ENCODE measurements around the gene MMP11. TPM values are rescaled to one million over a fixed set of nuclear protein-coding genes. Genes with fewer than 3 reads are reported as not detected.

MMP11 gene
- total RNA-seq, 1 experiment from 2014 or later: 4.2 TPM

DNA sequence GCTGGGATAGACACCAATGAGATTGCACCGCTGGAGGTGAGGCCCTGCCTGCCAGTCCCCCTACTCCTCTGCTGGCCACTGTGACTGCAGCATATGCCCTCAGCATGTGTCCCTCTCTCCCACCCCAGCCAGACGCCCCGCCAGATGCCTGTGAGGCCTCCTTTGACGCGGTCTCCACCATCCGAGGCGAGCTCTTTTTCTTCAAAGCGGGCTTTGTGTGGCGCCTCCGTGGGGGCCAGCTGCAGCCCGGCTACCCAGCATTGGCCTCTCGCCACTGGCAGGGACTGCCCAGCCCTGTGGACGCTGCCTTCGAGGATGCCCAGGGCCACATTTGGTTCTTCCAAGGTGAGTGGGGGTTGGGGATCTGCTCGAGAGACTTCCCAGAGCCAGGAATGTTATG is 8.4 kb downstream of the MMP11 start:
- no peak for DNase-seq (ENCODE audit: low read depth)

DNA sequence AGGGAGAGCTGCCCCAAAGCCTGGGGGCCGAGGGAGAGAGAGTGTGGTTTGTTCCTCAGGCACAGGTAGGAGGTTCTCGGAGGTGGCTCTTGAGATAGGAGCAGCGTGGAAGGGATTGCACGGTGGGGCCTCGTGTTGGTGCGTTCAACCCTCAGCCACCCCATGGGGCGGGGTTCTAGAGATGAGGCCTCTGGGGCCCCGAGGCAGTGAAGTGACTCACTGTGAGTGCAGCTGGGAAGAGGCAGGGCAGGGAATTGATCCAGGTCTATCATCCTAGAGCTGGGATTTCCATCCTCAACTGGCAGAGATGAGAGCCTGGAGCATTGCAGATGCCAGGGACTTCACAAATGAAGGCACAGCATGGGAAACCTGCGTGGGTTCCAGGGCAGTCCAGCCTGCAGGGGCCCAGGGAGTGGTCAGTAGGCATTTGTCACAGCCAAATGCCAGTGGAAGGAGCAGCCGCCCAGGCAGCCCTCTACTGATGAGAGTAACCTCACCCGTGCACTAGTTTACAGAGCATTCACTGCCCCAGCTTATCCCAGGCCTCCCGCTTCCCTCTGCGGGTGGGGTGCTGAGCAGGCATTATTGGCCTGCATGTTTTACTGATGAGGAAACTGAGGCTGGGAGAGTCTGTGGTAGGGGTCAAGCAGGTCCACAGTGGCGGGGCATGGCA is 9.0 kb downstream of the MMP11 start:
- DNase-seq (ENCODE audit: low read depth): peak; percentile 90

DNA sequence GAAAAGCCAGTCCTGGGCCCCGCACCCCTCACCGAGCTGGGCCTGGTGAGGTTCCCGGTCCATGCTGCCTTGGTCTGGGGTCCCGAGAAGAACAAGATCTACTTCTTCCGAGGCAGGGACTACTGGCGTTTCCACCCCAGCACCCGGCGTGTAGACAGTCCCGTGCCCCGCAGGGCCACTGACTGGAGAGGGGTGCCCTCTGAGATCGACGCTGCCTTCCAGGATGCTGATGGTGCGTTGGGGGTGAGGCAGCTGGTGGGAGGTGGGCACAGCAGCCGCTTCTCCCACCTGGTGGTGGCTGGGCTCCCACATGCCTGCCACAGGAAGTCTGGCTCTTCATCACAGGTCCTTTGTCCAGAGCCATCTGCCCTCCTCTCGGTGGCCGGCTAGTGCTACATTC is 9.6 kb downstream of the MMP11 start:
- no peak for DNase-seq (ENCODE audit: low read depth)

DNA sequence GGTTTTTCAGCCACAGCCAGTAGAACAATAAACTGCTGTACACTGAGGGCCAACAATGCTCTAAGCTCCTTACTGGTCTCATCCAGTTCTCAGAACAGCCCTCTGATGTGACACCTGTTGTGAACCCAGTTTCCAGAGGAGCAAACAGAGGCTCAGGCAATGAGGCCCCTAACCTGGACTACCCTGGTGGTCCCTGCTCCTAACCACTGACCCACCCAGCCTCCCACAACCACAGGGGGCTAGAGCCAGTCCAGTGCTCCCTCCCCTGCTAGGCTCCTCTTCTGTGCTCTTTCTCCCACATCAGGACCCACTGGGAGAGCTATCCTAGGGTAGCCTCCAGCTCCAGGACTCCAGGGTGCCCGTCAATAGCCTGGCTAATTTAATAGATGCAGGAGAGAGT is 10.1 kb downstream of the MMP11 start:
- DNase-seq (ENCODE audit: low read depth): no peak

DNA sequence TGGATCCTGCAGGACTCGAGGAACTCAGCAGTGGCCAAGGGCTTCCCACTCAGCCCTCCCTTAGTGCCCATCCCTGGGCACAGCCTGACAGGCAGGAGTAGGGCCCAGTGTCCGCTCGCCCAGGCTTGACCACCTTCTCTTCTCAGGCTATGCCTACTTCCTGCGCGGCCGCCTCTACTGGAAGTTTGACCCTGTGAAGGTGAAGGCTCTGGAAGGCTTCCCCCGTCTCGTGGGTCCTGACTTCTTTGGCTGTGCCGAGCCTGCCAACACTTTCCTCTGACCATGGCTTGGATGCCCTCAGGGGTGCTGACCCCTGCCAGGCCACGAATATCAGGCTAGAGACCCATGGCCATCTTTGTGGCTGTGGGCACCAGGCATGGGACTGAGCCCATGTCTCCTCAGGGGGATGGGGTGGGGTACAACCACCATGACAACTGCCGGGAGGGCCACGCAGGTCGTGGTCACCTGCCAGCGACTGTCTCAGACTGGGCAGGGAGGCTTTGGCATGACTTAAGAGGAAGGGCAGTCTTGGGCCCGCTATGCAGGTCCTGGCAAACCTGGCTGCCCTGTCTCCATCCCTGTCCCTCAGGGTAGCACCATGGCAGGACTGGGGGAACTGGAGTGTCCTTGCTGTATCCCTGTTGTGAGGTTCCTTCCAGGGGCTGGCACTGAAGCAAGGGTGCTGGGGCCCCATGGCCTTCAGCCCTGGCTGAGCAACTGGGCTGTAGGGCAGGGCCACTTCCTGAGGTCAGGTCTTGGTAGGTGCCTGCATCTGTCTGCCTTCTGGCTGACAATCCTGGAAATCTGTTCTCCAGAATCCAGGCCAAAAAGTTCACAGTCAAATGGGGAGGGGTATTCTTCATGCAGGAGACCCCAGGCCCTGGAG is 10.9 kb downstream of the MMP11 start:
- no peak for DNase-seq (ENCODE audit: low read depth)

DNA sequence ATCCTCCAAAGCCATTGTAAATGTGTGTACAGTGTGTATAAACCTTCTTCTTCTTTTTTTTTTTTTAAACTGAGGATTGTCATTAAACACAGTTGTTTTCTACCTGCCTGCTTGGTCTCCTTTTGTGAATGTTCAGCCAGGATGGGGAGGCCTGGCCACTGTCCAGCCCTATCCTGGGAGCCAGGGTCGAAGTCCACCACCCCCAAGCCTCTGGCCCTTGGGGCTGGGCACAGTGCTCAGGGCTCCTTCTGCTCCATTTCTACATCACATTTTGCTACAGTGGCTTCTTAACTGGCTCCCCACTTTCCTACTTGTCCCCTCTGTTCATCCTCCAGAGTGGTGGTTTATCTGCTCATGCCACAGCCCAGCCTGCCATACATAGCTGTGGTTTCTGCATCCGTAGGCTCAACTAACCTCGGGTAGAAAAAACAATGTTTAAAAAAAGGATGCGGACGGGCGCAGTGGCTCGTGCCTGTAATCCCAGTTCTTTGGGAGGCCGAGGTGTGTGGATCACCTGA is 11.6 kb downstream of the MMP11 start:
- peak; percentile 83 for DNase-seq (ENCODE audit: low read depth)

DNA sequence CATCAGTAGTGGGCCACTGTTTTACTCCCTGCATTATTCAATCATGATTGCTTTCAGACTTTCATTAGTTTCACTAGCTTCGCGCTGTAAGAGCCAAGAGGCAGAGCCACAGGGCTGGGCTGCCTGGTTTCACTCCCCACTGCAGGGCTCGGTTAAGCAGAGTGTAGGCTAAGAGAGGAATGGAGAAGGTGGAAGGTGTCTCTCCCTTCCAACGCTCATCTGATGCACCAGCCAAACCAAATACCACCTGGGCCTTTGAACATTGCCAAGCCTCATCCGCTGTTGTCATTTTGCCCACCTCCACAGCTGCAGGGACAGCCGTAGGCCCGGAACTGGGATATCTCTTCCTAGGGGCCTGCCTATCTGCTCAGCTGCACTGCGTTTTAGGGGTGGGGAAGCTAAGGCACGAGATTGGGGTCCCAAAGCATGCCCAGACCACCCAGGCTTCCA is 13.6 kb downstream of the MMP11 start:
- no peak for DNase-seq (ENCODE audit: low read depth)

DNA sequence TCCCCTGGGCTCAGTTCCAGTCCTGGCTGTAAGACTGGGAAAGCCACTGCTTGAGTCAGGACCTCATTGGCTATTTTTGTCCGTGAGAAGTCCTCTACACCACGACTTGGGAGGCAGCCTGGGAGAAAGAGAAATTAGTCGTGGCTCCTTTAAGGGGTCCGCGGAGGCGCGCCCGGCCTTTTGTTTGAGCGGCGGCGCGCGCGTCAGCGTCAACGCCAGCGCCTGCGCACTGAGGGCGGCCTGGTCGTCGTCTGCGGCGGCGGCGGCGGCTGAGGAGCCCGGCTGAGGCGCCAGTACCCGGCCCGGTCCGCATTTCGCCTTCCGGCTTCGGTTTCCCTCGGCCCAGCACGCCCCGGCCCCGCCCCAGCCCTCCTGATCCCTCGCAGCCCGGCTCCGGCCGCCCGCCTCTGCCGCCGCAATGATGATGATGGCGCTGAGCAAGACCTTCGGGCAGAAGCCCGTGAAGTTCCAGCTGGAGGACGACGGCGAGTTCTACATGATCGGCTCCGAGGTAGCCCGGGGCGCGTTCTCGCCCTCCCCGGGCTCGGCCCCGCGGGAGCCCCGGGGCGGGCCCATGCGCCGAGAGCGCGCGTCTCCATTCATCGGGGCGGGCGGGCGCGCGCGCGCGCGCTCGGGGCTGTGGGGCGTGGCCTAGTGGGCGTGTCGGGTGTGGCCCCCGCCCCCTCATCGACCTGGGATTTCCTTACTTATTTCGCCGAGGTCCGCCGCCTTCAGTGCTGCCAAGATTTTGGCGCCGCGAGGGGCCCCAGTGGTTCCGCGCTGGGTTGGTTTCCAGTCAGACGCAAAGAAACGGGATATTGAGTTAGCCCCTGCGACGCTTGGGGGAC is 14.3 kb downstream of the MMP11 start, which contains the start of gene SMARCB1:
Gene SMARCB1, plus strand, starts transcription at position 215 of the 848 bp plus-strand sequence. Its CDS starts 204 bp downstream, at position 419.
- DNase-seq (ENCODE audit: low read depth): peak; percentile 86

DNA sequence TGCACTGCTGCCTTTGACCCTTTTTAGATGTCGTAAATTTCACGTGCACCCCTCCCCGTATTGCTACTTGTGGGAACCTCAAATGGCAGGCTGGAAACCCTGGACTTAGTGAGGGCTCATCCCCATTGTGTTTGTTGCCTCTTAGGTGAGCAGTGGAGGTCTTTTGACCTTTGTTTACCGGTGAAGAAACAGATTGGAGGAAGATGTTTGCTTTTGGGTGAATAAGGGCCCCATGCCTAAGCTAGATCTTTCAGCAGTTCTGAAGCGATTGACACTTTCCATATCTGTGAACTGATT is 14.9 kb downstream of the MMP11 start:
- no peak for DNase-seq (ENCODE audit: low read depth)

DNA sequence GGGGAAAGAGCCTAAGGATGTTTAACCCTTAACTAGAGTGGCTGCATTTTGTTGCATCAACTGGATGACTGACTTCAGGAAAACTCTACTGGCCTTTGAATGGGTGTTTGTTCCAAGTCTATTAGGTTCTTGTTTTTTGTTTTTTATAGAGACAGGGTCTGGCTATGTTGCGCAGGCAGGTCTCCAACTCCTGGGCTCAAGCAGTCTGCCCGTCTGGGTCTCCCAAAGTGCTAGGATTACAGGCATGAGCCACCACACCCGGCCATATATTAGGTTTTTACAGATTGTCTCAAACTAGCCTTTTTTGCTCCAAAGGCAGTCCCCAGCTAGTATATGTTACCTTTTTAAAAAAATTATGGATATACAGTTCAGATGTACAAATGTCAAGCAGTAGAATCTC is 15.3 kb downstream of the MMP11 start:
- DNase-seq (ENCODE audit: low read depth): no peak

DNA sequence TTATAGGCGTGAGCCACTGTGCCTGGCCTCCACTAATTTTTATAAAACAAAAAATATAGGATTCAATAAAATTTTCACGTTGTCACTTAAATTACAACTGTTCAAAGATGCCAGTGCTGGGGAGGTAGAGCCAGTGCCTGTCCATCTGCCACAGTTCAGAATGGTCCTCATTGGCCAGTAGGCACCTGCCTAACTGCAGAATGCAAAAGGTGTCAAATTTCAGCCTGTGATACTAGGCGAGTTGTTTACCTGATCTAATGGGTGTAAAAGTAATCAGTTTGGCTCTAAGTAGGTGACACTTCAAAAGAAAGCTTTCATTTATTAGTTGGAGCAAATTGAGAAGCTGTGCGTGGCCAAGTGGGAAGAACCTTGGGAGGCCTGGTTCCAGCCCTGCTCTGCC is 16.5 kb downstream of the MMP11 start:
- DNase-seq (ENCODE audit: low read depth): no peak

DNA sequence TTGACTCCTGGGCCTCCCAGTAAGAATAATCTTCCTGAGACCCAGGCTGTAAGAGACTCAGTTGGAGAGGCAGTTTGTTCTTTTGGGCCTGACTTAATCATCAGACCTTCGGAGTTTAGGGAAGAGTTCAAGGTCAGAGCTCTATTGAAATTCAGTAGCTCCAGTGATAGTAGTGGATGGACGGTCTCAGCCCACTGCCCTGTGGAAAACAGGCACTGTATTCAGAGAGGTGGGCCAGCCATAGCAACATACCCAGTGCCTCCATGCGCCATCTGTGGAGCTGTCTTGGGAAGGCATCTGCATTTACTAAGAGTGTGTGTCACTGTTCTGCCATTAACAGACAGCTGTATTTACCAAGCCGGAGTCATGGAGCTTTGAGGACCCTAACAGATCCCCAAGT is 17.0 kb downstream of the MMP11 start:
- DNase-seq (ENCODE audit: low read depth): no peak

DNA sequence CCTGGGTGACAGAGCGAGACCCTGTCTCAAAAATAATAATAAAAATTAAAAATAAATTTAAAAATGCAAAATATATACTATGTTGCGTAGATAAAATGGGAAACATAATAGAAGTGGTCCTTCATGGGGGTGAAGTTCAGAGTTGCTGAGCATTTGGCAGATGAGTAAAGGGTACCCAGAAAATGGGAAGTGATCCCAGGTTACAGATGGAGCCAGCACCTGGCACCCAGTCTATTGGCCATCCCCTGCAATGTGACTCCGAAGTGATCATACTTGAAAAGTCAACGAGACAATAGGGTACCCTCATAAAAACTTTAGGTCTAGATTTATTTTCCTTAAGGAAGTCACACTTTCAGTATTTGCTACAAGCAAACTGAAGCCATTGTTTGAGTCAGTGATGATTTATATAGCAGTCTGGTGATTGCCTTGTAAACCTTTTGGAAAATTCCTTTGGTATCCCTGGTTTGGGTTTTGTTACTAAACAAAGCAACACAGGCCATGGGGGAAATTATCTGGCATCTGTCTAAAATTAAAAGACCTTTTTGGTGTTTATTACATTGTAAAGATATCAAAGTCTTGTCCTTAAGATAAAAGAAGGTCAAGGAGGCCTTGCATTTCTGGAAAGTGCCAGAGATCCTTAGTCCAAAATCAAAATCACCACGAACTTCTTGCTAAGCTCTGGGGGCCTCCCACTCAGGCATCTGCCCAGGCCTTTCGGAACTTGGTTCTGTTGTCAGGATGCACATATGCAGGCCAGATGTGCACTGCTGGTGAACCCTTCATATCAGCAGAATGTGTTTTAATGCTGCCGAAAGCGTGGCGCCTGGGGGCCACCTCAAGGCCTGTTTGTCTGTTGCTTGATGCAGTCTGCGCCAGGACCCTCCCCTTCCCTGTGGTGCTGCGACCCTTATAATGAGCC is 18.4 kb downstream of the MMP11 start:
- no peak for DNase-seq (ENCODE audit: low read depth)

DNA sequence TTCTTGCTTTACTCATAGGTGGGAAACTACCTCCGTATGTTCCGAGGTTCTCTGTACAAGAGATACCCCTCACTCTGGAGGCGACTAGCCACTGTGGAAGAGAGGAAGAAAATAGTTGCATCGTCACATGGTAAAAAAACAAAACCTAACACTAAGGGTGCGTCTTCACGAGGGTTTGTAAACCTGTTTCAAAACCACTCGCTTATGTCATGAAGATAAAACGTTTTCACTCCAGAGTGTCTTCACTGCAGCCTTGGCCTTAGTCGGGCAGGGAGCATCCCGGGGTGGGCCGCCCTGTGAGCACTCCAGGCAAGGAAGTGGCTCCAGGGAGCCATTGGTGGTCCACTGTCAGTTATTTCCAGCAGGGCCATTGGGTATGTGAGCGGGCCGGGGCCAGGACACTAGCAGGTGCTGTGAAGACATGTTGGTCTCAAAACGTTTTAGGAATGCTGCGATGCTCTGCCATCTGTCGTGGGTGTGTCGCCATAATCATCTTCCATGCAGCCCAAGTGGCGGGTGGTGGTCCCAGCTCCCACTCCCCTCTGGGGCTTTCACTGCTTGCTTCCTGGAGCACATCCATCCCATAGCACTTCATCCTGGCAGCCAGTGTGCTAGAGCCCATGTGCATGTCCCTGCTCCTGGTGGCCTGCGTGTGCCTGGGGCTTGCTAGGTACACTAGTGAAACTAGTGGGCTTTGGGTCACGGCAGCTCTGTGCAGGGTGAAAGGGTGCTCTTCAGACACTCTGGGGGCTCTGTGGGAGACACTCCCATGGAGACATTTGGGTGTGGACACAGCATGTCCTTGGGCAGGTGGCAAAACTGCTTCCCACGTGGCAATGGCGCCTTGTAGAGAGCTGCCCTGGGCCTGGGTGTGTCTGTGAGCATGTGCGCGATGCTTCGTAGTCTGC is 19.3 kb downstream of the MMP11 start:
- no peak for DNase-seq (ENCODE audit: low read depth)

DNA sequence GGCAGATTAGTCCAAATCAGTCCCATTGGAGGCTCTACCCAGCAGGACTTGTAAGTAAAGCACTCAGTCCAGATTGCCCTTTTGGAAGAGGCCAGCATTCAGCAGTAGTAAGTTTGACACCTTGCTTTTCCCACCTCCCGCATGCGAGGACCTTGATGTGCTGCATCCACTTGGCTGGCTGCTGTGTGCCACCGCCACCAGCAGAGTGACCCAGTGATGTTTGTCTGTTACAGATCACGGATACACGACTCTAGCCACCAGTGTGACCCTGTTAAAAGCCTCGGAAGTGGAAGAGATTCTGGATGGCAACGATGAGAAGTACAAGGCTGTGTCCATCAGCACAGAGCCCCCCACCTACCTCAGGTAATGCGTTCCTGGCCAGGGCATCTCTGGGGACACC is 20.7 kb downstream of the MMP11 start:
- DNase-seq (ENCODE audit: low read depth): no peak

DNA sequence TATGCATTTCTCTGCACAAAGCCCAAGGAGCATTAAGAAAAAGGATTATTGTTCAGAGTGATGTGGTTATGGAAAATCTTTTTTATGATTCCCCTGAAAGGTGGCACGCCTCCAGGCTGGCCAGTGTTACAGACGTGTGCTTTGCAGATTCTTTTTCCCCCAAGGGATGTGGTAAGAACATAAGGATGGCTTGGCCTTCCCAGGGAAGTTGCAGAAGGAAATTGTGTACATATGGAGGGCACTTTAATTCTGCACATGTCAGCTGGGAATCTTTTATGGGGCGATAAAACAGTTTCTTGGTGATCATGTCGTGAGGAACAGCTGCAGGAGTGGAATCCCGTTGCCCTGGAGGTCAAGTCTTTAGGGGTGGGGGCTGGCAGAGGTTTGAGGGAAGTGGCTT is 23.8 kb downstream of the MMP11 start:
- no peak for DNase-seq (ENCODE audit: low read depth)

DNA sequence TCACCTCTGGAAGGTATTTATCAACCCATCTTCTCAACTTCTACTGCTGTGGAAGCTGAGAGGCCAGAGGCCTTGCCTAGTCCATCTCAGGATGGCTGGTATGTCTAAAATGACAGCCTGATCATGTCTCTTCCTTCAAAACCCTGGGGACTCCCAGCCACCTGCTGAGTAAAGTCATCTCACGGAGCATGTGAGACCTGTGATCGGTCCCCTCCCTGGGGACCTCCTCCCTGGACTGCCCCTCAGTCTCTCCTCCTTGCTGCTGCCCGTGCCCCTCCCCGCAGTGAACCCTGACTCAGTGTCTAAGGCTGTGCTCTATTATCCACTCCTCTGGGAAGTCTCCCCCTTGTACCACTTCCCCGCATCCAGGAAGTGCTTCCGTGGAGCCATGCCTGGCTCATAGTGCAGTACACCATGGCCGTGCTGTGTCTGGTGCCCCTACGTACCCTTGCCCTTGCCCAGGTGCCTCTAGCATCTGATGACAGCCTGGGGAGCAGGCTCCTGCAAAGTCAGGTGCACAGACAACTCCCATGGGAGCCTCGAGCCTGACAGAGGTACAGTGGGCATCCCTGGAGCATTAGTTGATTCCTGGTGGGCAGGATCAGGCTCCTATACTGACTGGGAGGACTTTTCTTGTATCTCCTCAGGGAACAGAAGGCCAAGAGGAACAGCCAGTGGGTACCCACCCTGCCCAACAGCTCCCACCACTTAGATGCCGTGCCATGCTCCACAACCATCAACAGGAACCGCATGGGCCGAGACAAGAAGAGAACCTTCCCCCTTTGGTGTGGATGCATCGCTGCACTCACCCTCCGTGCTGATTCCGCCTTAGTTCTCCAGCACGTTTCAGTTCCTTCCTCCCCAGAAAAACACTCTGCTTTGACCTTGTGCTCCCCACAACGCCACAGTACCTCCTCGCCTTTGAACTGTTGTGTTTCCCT is 27.9 kb downstream of the MMP11 start:
- no peak for DNase-seq (ENCODE audit: low read depth)

DNA sequence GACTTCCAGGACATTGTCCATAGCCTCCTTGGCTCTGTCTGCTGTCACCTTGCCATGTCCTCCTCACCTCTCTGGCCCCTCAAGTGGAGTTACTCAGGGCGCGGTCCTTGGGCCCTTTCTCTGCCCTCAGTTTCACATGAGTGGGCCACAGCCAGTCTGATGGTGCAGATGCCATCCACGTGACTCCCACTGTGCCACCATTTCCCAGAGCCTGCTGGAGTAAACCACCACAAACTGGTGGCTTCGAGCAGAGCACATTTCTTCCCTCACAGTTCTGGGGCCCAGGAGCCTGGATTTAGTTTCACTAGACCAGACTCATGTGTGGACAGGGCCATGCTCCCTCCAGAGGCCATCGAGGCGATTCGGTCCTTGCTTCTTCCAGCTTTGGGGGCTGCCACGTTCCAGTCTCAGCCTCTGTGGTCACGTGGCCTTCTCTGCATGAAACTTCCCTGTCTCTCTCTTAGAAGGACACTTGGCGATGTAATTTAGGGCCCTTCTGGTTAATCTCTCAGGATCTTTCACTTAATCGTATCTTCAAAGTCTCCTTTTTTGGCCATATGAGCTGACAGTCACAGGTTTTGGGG is 28.7 kb downstream of the MMP11 start:
- no peak for DNase-seq (ENCODE audit: low read depth)
